Measurements from ENCODE around the gene TDRD9.

The TDRD9 gene

DNA sequence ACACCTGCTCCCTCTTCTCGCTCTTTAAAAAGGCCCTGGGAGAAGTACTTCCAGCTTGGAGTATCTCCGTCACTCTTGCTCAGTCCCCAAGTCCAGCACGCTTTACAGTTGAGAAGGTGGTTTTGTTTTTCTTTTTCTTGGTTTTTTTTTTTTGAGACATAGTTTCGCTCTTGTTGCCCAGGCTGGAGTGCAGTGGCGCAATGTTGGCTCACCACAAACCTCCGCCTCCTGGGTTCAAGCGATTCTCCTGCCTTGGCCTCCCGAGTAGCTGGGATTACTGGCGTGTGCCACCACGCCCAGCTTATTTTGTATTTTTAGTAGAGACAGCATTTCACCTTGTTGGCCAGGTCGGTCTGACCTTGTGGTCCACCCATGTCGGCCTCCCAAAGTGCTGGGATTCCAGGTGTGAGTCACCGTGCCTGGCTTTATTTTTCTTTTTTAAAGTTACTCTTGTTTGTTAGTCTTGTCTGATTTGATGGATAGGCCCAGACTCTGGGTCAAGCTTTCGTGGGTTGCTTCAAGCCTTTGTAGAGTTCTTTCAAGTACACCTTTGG is 1.9 kb downstream of the TDRD9 start:
- no peak for DNase-seq

DNA sequence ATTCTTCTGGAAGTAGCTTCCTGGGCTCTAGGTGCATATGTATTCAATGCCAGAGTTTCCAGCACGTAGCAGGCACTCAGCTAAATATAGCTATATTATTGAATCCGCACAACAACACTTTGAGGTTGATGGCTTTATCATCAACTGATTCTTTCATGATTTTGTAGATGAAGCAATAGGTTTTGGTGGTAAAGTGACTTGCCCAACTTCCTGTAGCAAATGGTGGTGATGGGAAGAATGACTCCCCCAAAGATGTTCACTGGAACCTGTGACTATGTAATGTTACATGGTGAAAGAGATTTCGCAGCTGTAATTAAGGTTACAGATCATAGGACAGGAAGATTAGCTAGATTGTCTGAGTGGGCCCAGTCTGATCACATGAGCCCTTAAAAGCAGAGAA is 3.2 kb downstream of the TDRD9 start:
- no peak for DNase-seq

GRCh38 chr14:103932791-103933490 is 4.7 kb downstream of the TDRD9 start:
- DNase-seq: no peak

- no peak for DNase-seq
Observed at GRCh38 chr14:103935102-103935501, 6.8 kb downstream of the TDRD9 start.

- no peak for DNase-seq
Observed at GRCh38 chr14:103941462-103941861, 13.2 kb downstream of the TDRD9 start.

DNA sequence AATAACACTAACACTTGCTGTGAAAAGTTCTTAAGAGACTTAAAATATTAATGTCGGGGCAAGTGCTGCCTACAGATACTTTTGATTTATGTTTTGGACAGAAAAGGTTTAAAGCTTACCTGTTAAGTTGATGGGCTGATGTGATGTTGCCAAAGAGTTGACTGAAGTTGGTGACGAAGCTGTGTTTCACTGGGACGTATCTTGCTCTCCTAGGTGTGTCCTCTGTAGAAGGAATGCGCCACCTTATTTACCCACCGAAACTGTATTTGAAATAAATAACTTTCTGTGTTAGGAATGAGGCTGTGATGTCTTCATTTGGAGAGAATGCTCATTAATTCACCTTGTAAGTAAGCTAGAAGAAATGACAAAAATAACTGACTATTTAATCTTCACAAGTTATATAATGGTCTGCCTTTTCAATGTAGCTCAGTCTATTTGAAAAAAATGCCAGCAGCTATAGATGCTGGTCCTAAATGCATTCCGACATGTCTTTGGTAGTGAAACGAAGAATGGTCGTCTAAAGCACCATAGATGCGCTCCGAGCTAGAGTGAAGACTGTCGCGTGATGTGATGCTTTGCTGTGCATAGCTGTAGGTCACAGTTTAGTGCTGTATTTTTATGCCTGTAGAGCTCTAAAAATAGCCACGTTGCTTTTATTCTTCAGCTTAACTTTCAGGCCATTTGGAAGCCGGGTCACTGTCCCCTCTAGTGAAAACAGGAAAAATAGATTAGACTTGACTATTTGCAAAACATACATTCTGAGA is 13.9 kb downstream of the TDRD9 start, which contains the start of gene RD3L:
TSS of gene RD3L (minus strand) at position 557 of the 764 bp plus-strand sequence. CDS start 834 bp downstream, outside the sequence.
- DNase-seq: no peak

DNA sequence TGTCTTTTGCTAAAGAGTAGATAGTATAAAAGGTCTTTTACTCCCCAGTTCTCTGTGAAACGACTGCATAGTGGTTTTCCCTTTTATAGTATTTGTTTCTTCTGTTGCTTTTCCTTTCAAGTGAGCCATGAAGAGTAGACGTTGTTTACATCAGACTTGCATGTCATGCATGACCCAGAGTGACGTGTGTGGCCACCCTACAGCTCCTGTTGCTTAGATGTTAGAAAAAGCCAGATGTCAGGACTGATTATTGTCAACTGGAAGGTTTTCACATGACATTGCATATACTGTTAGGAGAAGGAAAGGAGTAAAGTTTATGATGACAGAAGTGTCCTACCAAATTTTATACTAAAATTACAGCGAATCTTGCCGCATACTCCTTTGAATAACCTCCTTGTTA is 15.4 kb downstream of the TDRD9 start:
- no peak for DNase-seq

GRCh38 chr14:103946975-103947374 is 18.7 kb downstream of the TDRD9 start:
- DNase-seq: no peak

- no peak for DNase-seq
Observed at GRCh38 chr14:103948442-103948841, 20.2 kb downstream of the TDRD9 start.

DNA sequence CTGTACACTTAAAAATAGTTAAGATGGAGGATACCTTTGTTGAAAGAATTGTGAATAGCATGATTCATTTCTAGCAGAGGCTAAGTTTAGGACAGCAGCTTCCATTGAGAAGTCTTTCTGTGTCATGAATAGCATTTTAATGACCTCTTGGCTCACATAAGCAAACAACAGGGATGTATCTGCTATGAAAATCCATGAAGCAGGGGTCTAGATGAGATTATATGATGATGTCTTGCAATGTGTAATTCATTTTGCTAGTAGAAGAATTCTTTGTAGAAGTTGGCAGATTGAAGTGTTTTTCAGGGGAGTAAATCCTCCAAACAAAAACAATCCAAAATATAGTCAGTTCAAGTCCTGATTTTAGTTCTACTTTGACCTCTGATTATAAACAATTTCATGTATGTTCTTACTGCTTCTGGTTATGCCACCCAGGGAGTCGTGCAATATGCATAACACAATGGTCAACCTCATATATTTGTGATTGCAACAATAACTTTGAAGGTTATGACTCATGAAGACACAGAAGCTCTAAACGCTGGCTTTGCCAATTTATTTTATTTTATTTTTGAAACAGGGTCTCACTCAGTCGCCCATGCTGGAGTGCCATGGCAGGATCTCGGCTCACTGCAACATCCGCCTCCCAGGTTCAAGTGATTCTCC is 21.0 kb downstream of the TDRD9 start:
- DNase-seq: no peak

- DNase-seq: no peak
Observed at GRCh38 chr14:103960457-103961055, 32.3 kb downstream of the TDRD9 start.

- no peak for DNase-seq
Observed at GRCh38 chr14:103961928-103962578, 33.8 kb downstream of the TDRD9 start.

DNA sequence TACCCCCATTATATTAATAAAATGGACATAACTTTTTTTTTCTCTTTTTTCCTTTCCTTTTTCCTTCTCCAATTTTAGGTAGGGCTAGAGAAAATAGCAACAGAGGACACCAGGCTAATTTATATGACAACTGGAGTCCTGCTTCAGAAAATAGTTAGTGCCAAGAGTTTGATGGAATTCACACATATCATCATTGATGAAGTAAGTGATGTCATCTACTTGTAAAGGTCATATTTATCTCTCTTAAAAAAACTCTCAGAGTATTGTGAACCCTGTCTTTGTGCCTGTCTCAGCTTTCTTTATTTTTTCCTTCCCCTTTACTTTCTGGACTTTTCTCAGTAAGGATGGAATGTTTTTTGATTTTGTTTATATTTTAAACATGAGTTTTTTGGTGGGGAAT is 38.4 kb downstream of the TDRD9 start:
- no peak for DNase-seq

GRCh38 chr14:103969961-103970360 is 41.7 kb downstream of the TDRD9 start:
- no peak for DNase-seq

GRCh38 chr14:103973354-103973753 is 45.1 kb downstream of the TDRD9 start:
- no peak for DNase-seq

DNA sequence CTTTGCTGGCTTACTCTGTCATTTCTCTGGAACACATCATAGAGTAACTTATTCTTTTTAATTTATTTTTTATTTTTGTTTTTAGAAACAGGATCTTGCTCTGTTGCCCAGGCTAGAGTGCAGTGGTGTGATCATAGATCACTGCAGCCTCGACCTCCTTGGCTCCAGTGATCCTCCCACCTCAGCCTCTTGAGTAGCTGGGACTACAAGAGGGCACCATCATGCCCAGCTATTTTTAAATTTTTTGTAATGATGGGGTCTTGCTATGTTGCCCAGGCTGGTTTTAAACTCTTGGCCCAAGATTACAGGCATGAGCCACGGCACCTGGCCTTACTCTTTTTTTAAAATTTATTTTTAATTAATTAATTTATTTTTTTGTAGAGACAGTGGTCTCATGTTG is 46.3 kb downstream of the TDRD9 start:
- no peak for DNase-seq

GRCh38 chr14:103980623-103981238 is 52.5 kb downstream of the TDRD9 start:
- peak; percentile 9 for DNase-seq

DNA sequence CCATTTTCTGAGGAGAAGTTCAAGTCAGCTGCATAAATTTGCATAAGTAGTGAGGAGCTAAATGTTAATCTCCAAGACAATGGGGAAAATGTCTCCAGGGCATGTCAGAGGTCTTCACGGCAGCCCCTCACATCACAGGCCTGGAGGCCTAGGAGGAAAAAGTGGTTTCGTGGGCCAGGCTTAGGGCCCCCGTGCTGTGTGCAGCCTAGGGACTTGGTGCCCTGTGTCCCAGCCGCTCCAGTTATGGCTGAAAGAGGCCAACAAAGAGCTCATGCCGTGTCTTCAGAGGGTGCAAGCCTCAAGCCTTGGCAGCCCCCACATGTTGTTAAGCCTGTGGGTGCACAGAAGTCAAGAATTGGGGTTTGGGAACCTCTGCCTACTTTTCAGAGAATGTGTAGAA is 55.9 kb downstream of the TDRD9 start:
- DNase-seq: no peak

GRCh38 chr14:103989034-103989433 is 60.8 kb downstream of the TDRD9 start:
- no peak for DNase-seq

GRCh38 chr14:103989964-103990363 is 61.7 kb downstream of the TDRD9 start:
- no peak for DNase-seq

DNA sequence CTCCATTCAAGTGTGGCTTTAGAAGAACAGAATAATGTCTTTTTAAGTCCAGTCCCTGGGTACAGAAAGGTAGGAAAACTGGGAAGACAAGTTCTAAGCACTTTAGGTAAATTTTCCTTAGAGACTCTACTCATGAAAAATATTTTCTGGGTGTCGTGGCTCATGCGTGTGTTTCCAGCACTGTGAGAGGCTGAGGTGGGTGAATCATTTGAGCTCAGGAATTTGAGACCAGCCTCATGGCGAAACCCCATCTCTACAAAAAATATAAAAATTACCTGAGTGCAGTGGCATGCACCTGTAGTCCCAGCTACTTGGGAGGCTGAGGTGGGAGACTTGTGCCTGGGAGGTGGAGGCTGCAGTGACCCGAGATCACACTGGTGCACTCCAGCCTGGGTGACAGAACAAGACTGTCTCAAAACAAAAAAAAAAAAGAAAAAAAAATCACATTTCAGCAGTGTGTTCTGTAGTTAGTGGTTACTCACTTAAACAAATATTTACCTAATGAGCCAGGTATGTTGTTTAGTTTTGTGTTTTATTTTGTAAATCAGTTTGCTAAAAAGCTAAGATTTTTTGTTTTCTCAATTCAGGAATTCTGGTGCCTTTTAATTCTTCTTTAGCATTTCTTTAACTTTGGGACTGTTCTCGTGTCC is 66.4 kb downstream of the TDRD9 start:
- no peak for DNase-seq

- DNase-seq: no peak
Observed at GRCh38 chr14:103995876-103996275, 67.6 kb downstream of the TDRD9 start.

All from NCI-H1092 (cell line).